Motor neuron (in vitro differentiated cells): ENCODE results near the gene DMRTC1B. TPM values are rescaled to one million over a fixed set of nuclear protein-coding genes. Genes with fewer than 3 reads are reported as not detected.
"Not testable (repeated sequence)": the region's sequence is repeated elsewhere in the genome, so short reads cannot be mapped to it uniquely, and the experiment has no call there.

Experiments used
- ATAC-seq, 8 experiments: fragments of 200-7000 bp; cut with Tn5 transposase; replicated peaks in 6 of 8; 2 replicates each; pipeline ENCODE4 v1.8.0; 2021; ENCODE audit warnings: mild to moderate bottlenecking in 8 of 8, moderate library complexity in 8 of 8
- H3K27ac ChIP-seq, 2 donors: fragments of 250-450 bp; sonication (Bioruptor Pico); 2 replicates each; pipeline ENCODE4 v1.9.0; 2021; ENCODE audit warnings: antibody characterized with exemption in 2 of 2, mild to moderate bottlenecking in 2 of 2, moderate library complexity in 1 of 2
- H3K4me1 ChIP-seq, 2 donors: fragments of 250-450 bp; sonication (Bioruptor Pico); replicated peaks in 1 of 2; 2 replicates each; pipeline ENCODE4 v1.6.1; 2021; ENCODE audit warnings: antibody characterized with exemption in 2 of 2, mild to moderate bottlenecking in 2 of 2, moderate library complexity in 1 of 2
- H3K4me3 ChIP-seq, 5 donors: fragments of 250-450 bp; sonication (Bioruptor Pico); 2 replicates each; pipeline ENCODE4 v1.9.0; 2021; ENCODE audit warnings: antibody characterized with exemption in 5 of 5, mild to moderate bottlenecking in 5 of 5, moderate library complexity in 4 of 5
- WGBS, 10 experiments: fragments of 450-650 bp; shearing (Covaris generic); methylation state at CpG; one replicate each; pipeline ENCODE4 v1.0.0; 2022; 5-methylcytosine and 5-hydroxymethylcytosine counted together
- in situ Hi-C, 9 experiments: fragments of 400-800 bp; cut with MboI; loops; one replicate each; pipeline ENCODE4 v1.15.0; 2021; ENCODE audit warnings: low sequenced_read_pairs in 9 of 9, low pct_unique_long_range_greater_than_20kb in 2 of 9; ENCODE audit not compliant: unreplicated experiment in 9 of 9
- total RNA-seq, 8 experiments: library from RNA; unstranded; fragments of 300-600 nt; gene quantifications; 2 replicates each; pipeline versions ENCODE4 v1.2.3 to v1.2.4, GENCODE V29; 2022

The DMRTC1B gene
- 1 to 10 TPM in 2 of 8 experiments, under 1 TPM in 3, not detected in 3; 0.22 to 1.4 (median 0.78) TPM for total RNA-seq

- H3K4me3 ChIP-seq, H3K27ac ChIP-seq, in situ Hi-C loops, H3K4me1 ChIP-seq: not testable (repeated sequence)
- no CpG with 5 or more reads among the region's 44 CpGs for WGBS, 10 experiments
- peak in 7 of 8 experiments; percentile 21 to 95 (median 92) for ATAC-seq
These were observed at the start of gene DMRTC1B for GRCh38 chrX:72776653-72777466. Gene DMRTC1B (plus strand): TSS chrX:72776890. CDS start chrX:72845136, 68,246 bp downstream.

- Histone ChIP-seq H3K4me1 (peaks cover 0 to under 1% of the 10 kb centered on the region in 2 donors), H3K27ac (no peak overlapping the region), H3K4me3 (no peak overlapping the region)
- WGBS, 10 experiments: 42 to 100% (median 72%) methylated on average over 1 to 7 of the region's 7 CpGs; no CpG with 5 or more reads in 2 of the 10 experiments
- in situ Hi-C loops: no loop called here
- no peak for ATAC-seq
These were observed 48.8 kb upstream of the DMRTC1B start for GRCh38 chrX:72727846-72728245.

- H3K4me1 ChIP-seq, ATAC-seq, H3K4me3 ChIP-seq, in situ Hi-C loops, H3K27ac ChIP-seq: not testable (repeated sequence)
- WGBS, 10 experiments: 60 to 100% methylated on average over 1 of the region's 8 CpGs; no CpG with 5 or more reads in 8 of the 10 experiments
These were observed 43.1 kb upstream of the DMRTC1B start for GRCh38 chrX:72733636-72734035.

GRCh38 chrX:72735561-72735960 is 41.1 kb upstream of the DMRTC1B start:
- in situ Hi-C loops: no loop called here
- no peak for ATAC-seq

GRCh38 chrX:72745546-72745945 is 31.1 kb upstream of the DMRTC1B start:
- H3K4me3 ChIP-seq, H3K4me1 ChIP-seq, H3K27ac ChIP-seq, in situ Hi-C loops: not testable (repeated sequence)
- WGBS, 10 experiments: no CpG with 5 or more reads among the region's 7 CpGs
- peak in 2 of 8 experiments; percentile 51 to 54 for ATAC-seq

More at GRCh38 chrX:72735561-72735960, 41.1 kb upstream of the DMRTC1B start:
- H3K4me3 ChIP-seq: no peak overlapping the region
- WGBS, 10 experiments: 0 to 89% (median 71%) methylated on average over 1 of the region's 1 CpG; no CpG with 5 or more reads in 3 of the 10 experiments
- H3K4me1 ChIP-seq: peaks cover 0 to 4% of the 10 kb centered on the region in 2 donors
- H3K27ac ChIP-seq: no peak overlapping the region

GRCh38 chrX:72748545-72748944 is 28.1 kb upstream of the DMRTC1B start:
- H3K4me1 ChIP-seq, H3K4me3 ChIP-seq, H3K27ac ChIP-seq, ATAC-seq, in situ Hi-C loops: not testable (repeated sequence)
- no CpG with 5 or more reads among the region's 3 CpGs for WGBS, 10 experiments

- in situ Hi-C loops, H3K4me3 ChIP-seq, H3K4me1 ChIP-seq, H3K27ac ChIP-seq: not testable (repeated sequence)
- WGBS, 10 experiments: no CpG with 5 or more reads among the region's 9 CpGs
- peak in 1 of 8 experiments; percentile 35 for ATAC-seq
These were observed 16.2 kb upstream of the DMRTC1B start for GRCh38 chrX:72760454-72760853.

- H3K4me3 ChIP-seq, in situ Hi-C loops, H3K27ac ChIP-seq, H3K4me1 ChIP-seq: not testable (repeated sequence)
- ATAC-seq: peak in 6 of 8 experiments; percentile 48 to 80 (median 74)
- WGBS, 10 experiments: no CpG with 5 or more reads among the region's 15 CpGs
These were observed 739 bp downstream of the DMRTC1B start for GRCh38 chrX:72777467-72777790.

GRCh38 chrX:72778146-72778545 is 1.5 kb downstream of the DMRTC1B start:
- H3K4me3 ChIP-seq, H3K27ac ChIP-seq, in situ Hi-C loops, H3K4me1 ChIP-seq, ATAC-seq: not testable (repeated sequence)
- WGBS, 10 experiments: no CpG with 5 or more reads among the region's 6 CpGs

GRCh38 chrX:72782560-72782959 is 5.9 kb downstream of the DMRTC1B start, which contains the start of gene FAM236B:
Gene FAM236B (minus strand): TSS chrX:72782660. CDS start chrX:72782560, 100 bp downstream.
- in situ Hi-C loops, H3K27ac ChIP-seq, ATAC-seq, H3K4me1 ChIP-seq, H3K4me3 ChIP-seq: not testable (repeated sequence)
- no CpG with 5 or more reads among the region's 15 CpGs for WGBS, 10 experiments

- H3K4me3 ChIP-seq, ATAC-seq, in situ Hi-C loops, H3K4me1 ChIP-seq, H3K27ac ChIP-seq: not testable (repeated sequence)
- no CpG with 5 or more reads among the region's 8 CpGs for WGBS, 10 experiments
These were observed 6.8 kb downstream of the DMRTC1B start for GRCh38 chrX:72783365-72783936.

GRCh38 chrX:72783964-72784363 is 7.3 kb downstream of the DMRTC1B start:
- in situ Hi-C loops, H3K4me1 ChIP-seq, H3K4me3 ChIP-seq, H3K27ac ChIP-seq: not testable (repeated sequence)
- no CpG with 5 or more reads among the region's 6 CpGs for WGBS, 10 experiments
- ATAC-seq: peak in 5 of 8 experiments; percentile 28 to 74 (median 40)

- in situ Hi-C loops, H3K4me1 ChIP-seq, ATAC-seq, H3K27ac ChIP-seq, H3K4me3 ChIP-seq: not testable (repeated sequence)
- no CpG with 5 or more reads among the region's 1 CpG for WGBS, 10 experiments
These were observed 11.5 kb downstream of the DMRTC1B start for GRCh38 chrX:72788142-72788541.
